ENCODE measurements around the gene CSHL1. TPM values are rescaled to one million over a fixed set of nuclear protein-coding genes. Genes with fewer than 3 reads are reported as not detected.
A peak's percentile ranks its signal among the peaks of the same experiment; 100 is the strongest.
"Not testable (repeated sequence)": the region's sequence is repeated elsewhere in the genome, so short reads cannot be mapped to it uniquely, and the experiment has no call there.

Gene CSHL1
- polyA plus RNA-seq, 3 donors = not detected

DNA sequence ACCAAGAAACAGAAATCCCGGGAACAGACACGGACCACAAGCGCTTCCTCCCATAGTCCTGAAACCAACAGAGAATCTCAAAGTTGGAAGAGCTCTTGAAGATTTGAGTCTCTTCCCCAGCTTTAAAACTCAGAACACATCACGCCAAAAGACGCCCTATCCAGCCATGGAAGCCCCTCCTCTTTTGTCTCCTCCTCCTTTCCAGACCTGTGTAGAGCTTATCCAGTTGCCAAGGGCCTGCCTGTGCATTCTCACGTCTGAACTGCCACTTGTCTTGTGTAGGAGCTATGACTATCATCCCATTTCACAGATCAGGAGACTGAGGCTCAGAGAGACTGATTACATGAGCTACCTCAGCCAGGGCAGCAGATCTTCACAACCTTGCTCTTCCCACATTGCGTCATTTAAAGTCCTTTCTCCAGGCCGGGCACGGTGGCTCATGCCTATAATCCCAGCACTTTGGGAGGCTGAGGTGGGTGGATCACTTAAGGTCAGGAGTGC lies 28.4 kb downstream of the CSHL1 start:
- peaks cover 8 to 17% (median 14%) of the 10 kb centered on the region in 3 donors for H3K27me3 Mint-ChIP-seq (ENCODE audit: low read depth in 3 of 3)
- H3K36me3 ChIP-seq (replicated peaks in 1 of 2; ENCODE audit: control insufficient read depth in 1 of 2, insufficient read depth in 2 of 2, low read length in 2 of 2); H3K4me3 ChIP-seq (replicated peaks in 1 of 3; ENCODE audit: low read depth in 2 of 3, low read length in 3 of 3); H3K36me3 Mint-ChIP-seq; H3K27ac ChIP-seq (ENCODE audit: low read depth in 1 of 2, low read length in 2 of 2); H3K4me2 ChIP-seq (replicated peaks; ENCODE audit: extremely low read depth, low read length, poor library complexity, severe bottlenecking); H4K20me1 ChIP-seq (ENCODE audit: insufficient read depth, low read length); H3K4me3 Mint-ChIP-seq; H3K9me3 Mint-ChIP-seq; DNase-seq; H3K27me3 ChIP-seq (ENCODE audit: control insufficient read depth in 2 of 2, insufficient read depth in 2 of 2, low read length in 2 of 2); H3K4me1 Mint-ChIP-seq; H2AFZ ChIP-seq (ENCODE audit: insufficient read depth, low read depth, low read length, poor library complexity, severe bottlenecking); H3K9me3 ChIP-seq (replicated peaks in 1 of 2; ENCODE audit: control insufficient read depth in 1 of 2, insufficient read depth in 1 of 2, low read length in 2 of 2); intact Hi-C loops (cut with micrococcal nuclease); H3K79me2 ChIP-seq (ENCODE audit: insufficient read depth, low read length); H3K4me1 ChIP-seq (ENCODE audit: control insufficient read depth in 1 of 2, insufficient read depth in 2 of 2, low read length in 2 of 2); H3K9ac ChIP-seq (ENCODE audit: insufficient read depth, low read length, poor library complexity, severe bottlenecking): not testable (repeated sequence)
- 79% methylated on average over 2 of the region's 9 CpGs for WGBS (ENCODE audit: insufficient coverage)
- peak overlapping the region in 1 of 7 donors; percentile 61 for H3K27ac Mint-ChIP-seq

DNA sequence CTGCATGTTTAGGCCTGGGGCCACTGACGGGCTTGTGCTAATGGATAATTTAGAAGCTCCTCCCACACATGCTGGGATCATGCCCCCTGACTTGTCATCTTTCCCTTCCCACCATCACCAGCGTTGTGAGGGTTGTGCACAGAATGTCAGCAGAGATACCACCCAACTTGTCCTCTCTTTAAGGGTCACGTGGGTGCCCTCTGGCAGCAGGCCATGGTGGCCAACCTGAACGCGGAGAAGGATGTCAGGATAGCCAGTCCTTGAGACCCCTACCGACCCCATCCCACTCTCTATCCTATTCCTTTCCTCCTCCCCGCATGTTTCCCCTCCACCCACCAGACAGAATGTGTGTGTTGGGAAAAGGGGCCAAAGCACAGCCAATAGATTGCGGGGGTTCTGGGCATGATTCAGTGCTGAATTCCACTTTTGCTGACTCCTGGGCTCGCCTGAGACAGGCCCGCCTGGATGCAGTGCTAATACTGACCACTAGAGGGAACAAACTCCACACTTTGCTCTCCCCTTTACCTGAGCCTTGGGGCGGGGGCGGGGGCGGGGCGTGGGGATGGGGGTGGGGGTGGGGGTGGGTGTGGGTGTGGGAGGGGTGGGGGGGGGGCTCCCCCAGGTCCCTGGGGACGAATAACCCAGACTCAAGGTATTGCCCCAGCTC lies 29.0 kb downstream of the CSHL1 start, which contains the start of gene GH2:
Gene GH2, minus strand, starts transcription at position 10 of the 667 bp plus-strand sequence. CDS start 143 bp downstream, outside the sequence.
- H3K27ac Mint-ChIP-seq = no peak within 1 kb of the TSS
- H3K4me3 Mint-ChIP-seq = no peak within 1 kb of the TSS

DNA sequence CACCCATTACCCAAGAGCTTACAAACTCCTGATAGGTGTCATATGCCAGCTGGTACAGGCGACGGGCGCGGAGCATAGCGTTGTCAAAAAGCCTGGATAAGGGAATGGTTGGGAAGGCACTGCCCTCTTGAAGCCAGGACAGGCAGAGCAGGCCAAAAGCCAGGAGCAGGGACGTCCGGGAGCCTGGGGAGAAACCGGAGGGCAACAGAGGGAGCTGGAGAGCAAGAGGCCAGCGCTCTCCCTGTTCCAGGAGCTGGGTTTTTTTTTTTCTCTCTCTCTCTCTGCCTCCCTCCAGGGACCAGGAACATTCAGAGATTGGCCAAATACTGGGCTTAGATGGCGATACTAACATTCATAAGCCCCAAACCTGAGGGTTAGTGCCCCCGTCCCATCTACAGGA lies 29.7 kb downstream of the CSHL1 start:
- H3K9me3 Mint-ChIP-seq = not testable (repeated sequence)

More for the DNA sequence above, 29.0 kb downstream of the CSHL1 start, which contains the start of gene GH2:
- H3K4me1 ChIP-seq (ENCODE audit: control insufficient read depth in 1 of 2, insufficient read depth in 2 of 2, low read length in 2 of 2) = no peaks in the 10 kb centered on the region
- no peak within 1 kb of the TSS for H2AFZ ChIP-seq (ENCODE audit: insufficient read depth, low read depth, low read length, poor library complexity, severe bottlenecking)
- H3K79me2 ChIP-seq (ENCODE audit: insufficient read depth, low read length) = no peaks in the 10 kb centered on the region
- Mint-ChIP-seq H3K9me3 (no peaks in the 10 kb centered on the region), H3K4me1 (no peaks in the 10 kb centered on the region), H3K36me3 (no peaks in the 10 kb centered on the region), H3K27me3 (ENCODE audit: low read depth in 3 of 3) (peaks cover 8 to 17% (median 14%) of the 10 kb centered on the region in 3 donors)
- DNase-seq = peak; percentile 36 to 49 (median 45)
- TF ChIP-seq, protein P1, sequence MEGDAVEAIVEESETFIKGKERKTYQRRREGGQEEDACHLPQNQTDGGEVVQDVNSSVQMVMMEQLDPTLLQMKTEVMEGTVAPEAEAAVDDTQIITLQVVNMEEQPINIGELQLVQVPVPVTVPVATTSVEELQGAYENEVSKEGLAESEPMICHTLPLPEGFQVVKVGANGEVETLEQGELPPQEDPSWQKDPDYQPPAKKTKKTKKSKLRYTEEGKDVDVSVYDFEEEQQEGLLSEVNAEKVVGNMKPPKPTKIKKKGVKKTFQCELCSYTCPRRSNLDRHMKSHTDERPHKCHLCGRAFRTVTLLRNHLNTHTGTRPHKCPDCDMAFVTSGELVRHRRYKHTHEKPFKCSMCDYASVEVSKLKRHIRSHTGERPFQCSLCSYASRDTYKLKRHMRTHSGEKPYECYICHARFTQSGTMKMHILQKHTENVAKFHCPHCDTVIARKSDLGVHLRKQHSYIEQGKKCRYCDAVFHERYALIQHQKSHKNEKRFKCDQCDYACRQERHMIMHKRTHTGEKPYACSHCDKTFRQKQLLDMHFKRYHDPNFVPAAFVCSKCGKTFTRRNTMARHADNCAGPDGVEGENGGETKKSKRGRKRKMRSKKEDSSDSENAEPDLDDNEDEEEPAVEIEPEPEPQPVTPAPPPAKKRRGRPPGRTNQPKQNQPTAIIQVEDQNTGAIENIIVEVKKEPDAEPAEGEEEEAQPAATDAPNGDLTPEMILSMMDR (IDR thresholded peaks at IDR 0.05) = peak; percentile 55
- no peaks in the 10 kb centered on the region for H3K36me3 ChIP-seq (replicated peaks in 1 of 2; ENCODE audit: control insufficient read depth in 1 of 2, insufficient read depth in 2 of 2, low read length in 2 of 2)
- intact Hi-C loops (cut with micrococcal nuclease) = no loop called here
- H3K27ac ChIP-seq (ENCODE audit: low read depth in 1 of 2, low read length in 2 of 2) = no peak within 1 kb of the TSS
- no peak within 1 kb of the TSS for H3K4me3 ChIP-seq (replicated peaks in 1 of 3; ENCODE audit: low read depth in 2 of 3, low read length in 3 of 3)
- no peaks in the 10 kb centered on the region for H4K20me1 ChIP-seq (ENCODE audit: insufficient read depth, low read length)
- H3K4me2 ChIP-seq (replicated peaks; ENCODE audit: extremely low read depth, low read length, poor library complexity, severe bottlenecking) = no peak within 1 kb of the TSS
- whole genome bisulfite sequencing (ENCODE audit: insufficient coverage) = 93% methylated on average over 2 of the region's 15 CpGs
- H3K9ac ChIP-seq (ENCODE audit: insufficient read depth, low read length, poor library complexity, severe bottlenecking) = no peak within 1 kb of the TSS
- H3K9me3 ChIP-seq (replicated peaks in 1 of 2; ENCODE audit: control insufficient read depth in 1 of 2, insufficient read depth in 1 of 2, low read length in 2 of 2) = no peaks in the 10 kb centered on the region
- no peaks in the 10 kb centered on the region for H3K27me3 ChIP-seq (ENCODE audit: control insufficient read depth in 2 of 2, insufficient read depth in 2 of 2, low read length in 2 of 2)

More for the DNA sequence above, 29.7 kb downstream of the CSHL1 start:
- H3K27me3 ChIP-seq (ENCODE audit: control insufficient read depth in 2 of 2, insufficient read depth in 2 of 2, low read length in 2 of 2); H3K4me3 Mint-ChIP-seq; DNase-seq; H3K9ac ChIP-seq (ENCODE audit: insufficient read depth, low read length, poor library complexity, severe bottlenecking); H3K4me3 ChIP-seq (replicated peaks in 1 of 3; ENCODE audit: low read depth in 2 of 3, low read length in 3 of 3); H3K79me2 ChIP-seq (ENCODE audit: insufficient read depth, low read length); H3K27ac Mint-ChIP-seq; H4K20me1 ChIP-seq (ENCODE audit: insufficient read depth, low read length); intact Hi-C loops (cut with micrococcal nuclease); H3K36me3 Mint-ChIP-seq; H3K4me1 Mint-ChIP-seq; H3K4me1 ChIP-seq (ENCODE audit: control insufficient read depth in 1 of 2, insufficient read depth in 2 of 2, low read length in 2 of 2); H3K27ac ChIP-seq (ENCODE audit: low read depth in 1 of 2, low read length in 2 of 2); H3K36me3 ChIP-seq (replicated peaks in 1 of 2; ENCODE audit: control insufficient read depth in 1 of 2, insufficient read depth in 2 of 2, low read length in 2 of 2); H3K4me2 ChIP-seq (replicated peaks; ENCODE audit: extremely low read depth, low read length, poor library complexity, severe bottlenecking); H2AFZ ChIP-seq (ENCODE audit: insufficient read depth, low read depth, low read length, poor library complexity, severe bottlenecking); H3K9me3 ChIP-seq (replicated peaks in 1 of 2; ENCODE audit: control insufficient read depth in 1 of 2, insufficient read depth in 1 of 2, low read length in 2 of 2): not testable (repeated sequence)
- H3K27me3 Mint-ChIP-seq (ENCODE audit: low read depth in 3 of 3) = peaks cover 5 to 17% (median 14%) of the 10 kb centered on the region in 3 donors
- WGBS (ENCODE audit: insufficient coverage) = no CpG with 5 or more reads among the region's 11 CpGs

Data from CD14-positive monocyte (primary cell).